ENCODE measurements around the gene SKAP1.

Gene SKAP1

DNA sequence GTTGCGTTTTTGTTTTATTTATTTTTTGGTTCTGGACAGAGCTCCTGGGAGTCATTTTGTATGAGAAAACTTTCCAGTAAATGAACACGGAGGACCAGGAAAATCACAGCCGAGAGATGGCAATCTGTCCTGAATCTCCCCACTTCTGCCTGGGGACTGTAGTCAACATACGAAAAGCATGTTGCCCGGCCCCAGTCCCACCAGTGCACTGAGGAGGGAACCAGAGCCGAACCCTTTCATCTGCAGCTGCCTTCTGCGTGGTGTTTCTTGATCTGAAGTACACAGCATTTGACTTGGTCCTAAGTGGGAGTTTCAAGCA lies 303.5 kb downstream of the SKAP1 start:
- no peak overlapping the region for H2BK12ac ChIP-seq (ENCODE audit: low read length)
- no peak overlapping the region for H3K4me2 ChIP-seq (ENCODE audit: insufficient read depth, low read length, poor library complexity, severe bottlenecking)
- no peak overlapping the region for H2AK5ac ChIP-seq (ENCODE audit: low read depth, low read length)
- peaks cover 3 to 35% of the 10 kb centered on the region in 2 donors for H3K36me3 ChIP-seq (replicated peaks in 1 of 2; ENCODE audit: control insufficient read depth in 2 of 2, insufficient read depth in 2 of 2, low read length in 2 of 2)
- H2BK120ac ChIP-seq (ENCODE audit: low read depth, low read length), result peak overlapping the region; percentile 77
- DNase-seq (ENCODE audit: low spot score), result no peak
- no peak overlapping the region for H3K4ac ChIP-seq (ENCODE audit: low read length)
- peaks cover 15% of the 10 kb centered on the region in 2 donors for H3K4me1 ChIP-seq (ENCODE audit: control insufficient read depth in 2 of 2, insufficient read depth in 1 of 2, low read depth in 1 of 2, low read length in 2 of 2)
- H3K27ac ChIP-seq (replicated peaks; ENCODE audit: low read length), result no peak overlapping the region
- H3K9ac ChIP-seq (ENCODE audit: low read depth, low read length, poor library complexity), result no peak overlapping the region
- H3K4me3 ChIP-seq (ENCODE audit: low read length in 2 of 2), result no peak overlapping the region
- no peaks in the 10 kb centered on the region for H3K79me1 ChIP-seq (ENCODE audit: low read depth, low read length)
- H3K9me3 ChIP-seq (replicated peaks in 1 of 2; ENCODE audit: control insufficient read depth in 2 of 2, insufficient read depth in 1 of 2, low read depth in 1 of 2, low read length in 2 of 2), result no peaks in the 10 kb centered on the region
- H3K18ac ChIP-seq (ENCODE audit: low read length), result no peak overlapping the region
- no peak overlapping the region for H2BK15ac ChIP-seq (ENCODE audit: low read length)
- H2AFZ ChIP-seq (ENCODE audit: low read length), result no peak overlapping the region
- no peak overlapping the region for H3K14ac ChIP-seq (ENCODE audit: low read length)
- H4K91ac ChIP-seq (ENCODE audit: low read depth, low read length, poor library complexity), result no peak overlapping the region
- no peaks in the 10 kb centered on the region for H3K27me3 ChIP-seq (ENCODE audit: control insufficient read depth in 3 of 3, insufficient read depth in 3 of 3, low read depth in 1 of 3, low read length in 3 of 3)
- no peak overlapping the region for H3K23ac ChIP-seq (ENCODE audit: low read depth, low read length, poor library complexity)
- no peak overlapping the region for H2BK5ac ChIP-seq (ENCODE audit: low read length)
- H4K8ac ChIP-seq (ENCODE audit: low read depth, low read length), result no peak overlapping the region
- no CpG with 5 or more reads among the region's 7 CpGs for WGBS, 2 donors (ENCODE audit: extremely low coverage in 2 of 2, insufficient read length in 2 of 2, insufficient replicate concordance in 1 of 2)

DNA sequence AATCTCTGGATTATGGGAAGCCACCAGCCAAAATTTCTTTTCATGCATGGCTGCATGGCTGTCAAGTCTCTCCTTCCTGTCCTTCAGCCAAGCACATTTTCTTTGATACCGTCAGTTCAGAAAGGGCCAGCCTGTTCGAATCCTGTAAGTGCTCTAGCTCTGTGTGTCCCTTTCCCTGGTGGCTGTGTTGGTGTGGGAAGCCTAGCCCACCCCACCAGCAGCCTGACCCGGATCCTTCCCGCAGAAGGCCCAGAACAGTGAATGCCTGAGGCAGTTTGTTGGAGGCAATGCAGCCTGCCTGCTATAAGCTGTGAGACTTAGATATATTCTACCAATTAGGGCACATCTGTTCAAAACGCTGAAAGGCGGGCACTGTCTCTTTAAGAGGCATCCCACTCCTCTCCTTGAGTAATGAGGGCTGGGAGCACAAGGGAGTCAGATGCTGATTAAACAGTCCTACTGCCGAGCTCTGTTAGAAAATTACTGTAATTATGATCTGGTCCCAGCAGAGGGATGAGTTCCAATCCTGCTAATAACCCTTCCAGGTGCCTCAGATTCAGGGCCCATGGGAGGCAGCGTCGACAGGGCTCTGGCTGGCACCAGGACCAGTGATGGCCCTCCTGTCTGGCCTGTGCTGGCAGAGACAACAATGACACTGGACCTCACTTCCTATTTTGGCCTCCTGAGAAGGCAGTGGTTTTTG lies 304.0 kb downstream of the SKAP1 start:
- Histone ChIP-seq H3K4ac (ENCODE audit: low read length) (no peak overlapping the region), H3K18ac (ENCODE audit: low read length) (no peak overlapping the region), H3K4me3 (ENCODE audit: low read length in 2 of 2) (no peak overlapping the region), H3K23ac (ENCODE audit: low read depth, low read length, poor library complexity) (no peak overlapping the region), H3K4me1 (ENCODE audit: control insufficient read depth in 2 of 2, insufficient read depth in 1 of 2, low read depth in 1 of 2, low read length in 2 of 2) (peaks cover 15 to 19% of the 10 kb centered on the region in 2 donors), H4K8ac (ENCODE audit: low read depth, low read length) (no peak overlapping the region), H3K4me2 (ENCODE audit: insufficient read depth, low read length, poor library complexity, severe bottlenecking) (no peak overlapping the region), H2BK120ac (ENCODE audit: low read depth, low read length) (no peak overlapping the region), H2BK12ac (ENCODE audit: low read length) (no peak overlapping the region), H3K9ac (ENCODE audit: low read depth, low read length, poor library complexity) (no peak overlapping the region), H3K9me3 (replicated peaks in 1 of 2; ENCODE audit: control insufficient read depth in 2 of 2, insufficient read depth in 1 of 2, low read depth in 1 of 2, low read length in 2 of 2) (no peaks in the 10 kb centered on the region), H2AK5ac (ENCODE audit: low read depth, low read length) (no peak overlapping the region), H3K14ac (ENCODE audit: low read length) (no peak overlapping the region), H2AFZ (ENCODE audit: low read length) (no peak overlapping the region), H3K27ac (replicated peaks; ENCODE audit: low read length) (no peak overlapping the region), H2BK5ac (ENCODE audit: low read length) (no peak overlapping the region), H3K36me3 (replicated peaks in 1 of 2; ENCODE audit: control insufficient read depth in 2 of 2, insufficient read depth in 2 of 2, low read length in 2 of 2) (peaks cover 6 to 40% of the 10 kb centered on the region in 2 donors), H2BK15ac (ENCODE audit: low read length) (no peak overlapping the region), H3K79me1 (ENCODE audit: low read depth, low read length) (no peaks in the 10 kb centered on the region), H3K27me3 (ENCODE audit: control insufficient read depth in 3 of 3, insufficient read depth in 3 of 3, low read depth in 1 of 3, low read length in 3 of 3) (no peaks in the 10 kb centered on the region), H4K91ac (ENCODE audit: low read depth, low read length, poor library complexity) (no peak overlapping the region)
- WGBS, 2 donors (ENCODE audit: extremely low coverage in 2 of 2, insufficient read length in 2 of 2, insufficient replicate concordance in 1 of 2), result no CpG with 5 or more reads among the region's 9 CpGs
- DNase-seq (ENCODE audit: low spot score), result no peak

DNA sequence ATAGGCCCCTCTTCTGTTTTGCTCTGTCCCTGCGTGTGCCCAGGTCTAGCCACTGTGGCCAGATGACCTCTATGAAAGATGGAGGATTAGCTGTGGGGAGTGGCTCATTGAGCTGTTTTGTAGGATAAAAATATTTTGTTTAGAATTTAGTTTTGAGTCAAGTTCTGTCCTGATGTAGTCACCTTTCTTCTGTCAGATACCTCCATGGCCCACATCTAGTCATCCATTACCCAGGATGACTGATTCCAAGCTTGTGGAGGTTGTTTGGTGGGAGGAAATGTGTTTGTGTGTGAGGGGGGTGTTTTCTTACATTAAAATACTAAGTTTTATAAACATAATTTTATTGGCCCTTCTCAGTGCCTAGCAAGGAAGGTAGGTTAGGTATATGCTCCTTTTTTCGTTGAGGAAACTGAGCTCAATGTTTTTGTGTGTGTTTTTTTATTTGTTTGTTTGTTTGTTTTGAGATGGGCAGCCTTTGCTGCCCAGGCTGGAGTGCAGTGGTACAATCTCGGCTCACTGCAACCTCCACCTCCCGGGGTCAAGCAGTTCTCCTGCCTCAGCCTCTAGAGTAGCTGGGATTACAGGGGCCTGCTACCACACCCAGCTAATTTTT lies 306.1 kb downstream of the SKAP1 start:
- Histone ChIP-seq H3K9me3 (replicated peaks in 1 of 2; ENCODE audit: control insufficient read depth in 2 of 2, insufficient read depth in 1 of 2, low read depth in 1 of 2, low read length in 2 of 2) (no peaks in the 10 kb centered on the region), H3K4me3 (ENCODE audit: low read length in 2 of 2) (no peak overlapping the region), H4K91ac (ENCODE audit: low read depth, low read length, poor library complexity) (no peak overlapping the region), H3K27me3 (ENCODE audit: control insufficient read depth in 3 of 3, insufficient read depth in 3 of 3, low read depth in 1 of 3, low read length in 3 of 3) (no peaks in the 10 kb centered on the region), H2BK5ac (ENCODE audit: low read length) (no peak overlapping the region), H3K9ac (ENCODE audit: low read depth, low read length, poor library complexity) (no peak overlapping the region), H2BK120ac (ENCODE audit: low read depth, low read length) (no peak overlapping the region), H3K27ac (replicated peaks; ENCODE audit: low read length) (no peak overlapping the region), H3K36me3 (replicated peaks in 1 of 2; ENCODE audit: control insufficient read depth in 2 of 2, insufficient read depth in 2 of 2, low read length in 2 of 2) (peaks cover 8 to 50% of the 10 kb centered on the region in 2 donors), H3K79me1 (ENCODE audit: low read depth, low read length) (no peaks in the 10 kb centered on the region), H3K4ac (ENCODE audit: low read length) (no peak overlapping the region), H2BK12ac (ENCODE audit: low read length) (no peak overlapping the region), H2AK5ac (ENCODE audit: low read depth, low read length) (no peak overlapping the region), H3K14ac (ENCODE audit: low read length) (no peak overlapping the region), H3K4me2 (ENCODE audit: insufficient read depth, low read length, poor library complexity, severe bottlenecking) (no peak overlapping the region), H3K23ac (ENCODE audit: low read depth, low read length, poor library complexity) (no peak overlapping the region), H3K18ac (ENCODE audit: low read length) (no peak overlapping the region), H3K4me1 (ENCODE audit: control insufficient read depth in 2 of 2, insufficient read depth in 1 of 2, low read depth in 1 of 2, low read length in 2 of 2) (peaks cover 15 to 19% of the 10 kb centered on the region in 2 donors), H2AFZ (ENCODE audit: low read length) (no peak overlapping the region), H2BK15ac (ENCODE audit: low read length) (no peak overlapping the region), H4K8ac (ENCODE audit: low read depth, low read length) (no peak overlapping the region)
- no peak for DNase-seq (ENCODE audit: low spot score)
- no CpG with 5 or more reads among the region's 4 CpGs for WGBS, 2 donors (ENCODE audit: extremely low coverage in 2 of 2, insufficient read length in 2 of 2, insufficient replicate concordance in 1 of 2)

DNA sequence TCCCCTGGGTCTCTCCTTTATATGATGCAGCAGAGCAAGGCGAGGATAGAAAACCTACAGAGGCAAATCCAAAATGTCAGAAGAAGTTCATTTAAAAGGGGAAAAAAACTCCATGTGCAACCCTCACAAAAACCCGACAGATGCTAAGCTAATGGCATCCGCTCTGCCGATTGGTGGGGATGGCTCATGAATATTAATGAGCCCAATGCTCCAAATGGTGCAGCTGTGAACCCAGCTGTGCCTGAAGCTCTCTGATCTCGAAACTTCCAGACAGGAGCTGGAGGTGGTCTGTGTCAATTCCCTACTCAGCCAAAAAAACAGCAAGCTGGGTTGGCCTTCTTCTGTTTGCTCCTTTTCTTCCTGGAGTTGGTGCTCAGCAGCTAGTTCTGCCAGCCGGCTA lies 306.9 kb downstream of the SKAP1 start:
- Histone ChIP-seq H2AK5ac (ENCODE audit: low read depth, low read length) (no peak overlapping the region), H3K4me1 (ENCODE audit: control insufficient read depth in 2 of 2, insufficient read depth in 1 of 2, low read depth in 1 of 2, low read length in 2 of 2) (peaks cover 15 to 19% of the 10 kb centered on the region in 2 donors), H3K4me3 (ENCODE audit: low read length in 2 of 2) (no peak overlapping the region), H3K18ac (ENCODE audit: low read length) (no peak overlapping the region), H3K4ac (ENCODE audit: low read length) (no peak overlapping the region), H4K91ac (ENCODE audit: low read depth, low read length, poor library complexity) (no peak overlapping the region), H2BK12ac (ENCODE audit: low read length) (no peak overlapping the region), H2BK5ac (ENCODE audit: low read length) (no peak overlapping the region), H2BK120ac (ENCODE audit: low read depth, low read length) (no peak overlapping the region), H3K23ac (ENCODE audit: low read depth, low read length, poor library complexity) (no peak overlapping the region), H3K36me3 (replicated peaks in 1 of 2; ENCODE audit: control insufficient read depth in 2 of 2, insufficient read depth in 2 of 2, low read length in 2 of 2) (peaks cover 12 to 58% of the 10 kb centered on the region in 2 donors), H3K27ac (replicated peaks; ENCODE audit: low read length) (no peak overlapping the region), H3K9me3 (replicated peaks in 1 of 2; ENCODE audit: control insufficient read depth in 2 of 2, insufficient read depth in 1 of 2, low read depth in 1 of 2, low read length in 2 of 2) (no peaks in the 10 kb centered on the region), H3K79me1 (ENCODE audit: low read depth, low read length) (no peaks in the 10 kb centered on the region), H3K27me3 (ENCODE audit: control insufficient read depth in 3 of 3, insufficient read depth in 3 of 3, low read depth in 1 of 3, low read length in 3 of 3) (no peaks in the 10 kb centered on the region), H3K4me2 (ENCODE audit: insufficient read depth, low read length, poor library complexity, severe bottlenecking) (no peak overlapping the region), H2AFZ (ENCODE audit: low read length) (peak overlapping the region; percentile 13), H4K8ac (ENCODE audit: low read depth, low read length) (no peak overlapping the region), H3K9ac (ENCODE audit: low read depth, low read length, poor library complexity) (no peak overlapping the region), H2BK15ac (ENCODE audit: low read length) (no peak overlapping the region), H3K14ac (ENCODE audit: low read length) (no peak overlapping the region)
- no CpG with 5 or more reads among the region's 6 CpGs for WGBS, 2 donors (ENCODE audit: extremely low coverage in 2 of 2, insufficient read length in 2 of 2, insufficient replicate concordance in 1 of 2)
- DNase-seq (ENCODE audit: low spot score), result no peak
